Mesothelial cell of epicardium (in vitro differentiated cells): Measurements from ENCODE around the gene LY6G6D. TPM values are rescaled to one million over a fixed set of nuclear protein-coding genes. Genes with fewer than 3 reads are reported as not detected.

Source experiments
- DNase-seq, 2 experiments: peaks; one replicate each; pipeline ENCODE4 v3.0.0; 2021; ENCODE audit warnings: low spot score in 2 of 2; ENCODE audit not compliant: unreplicated experiment in 2 of 2
- H3K27ac Mint-ChIP-seq: 2 replicates; pipeline ENCODE4 v1.8.0; 2021; ENCODE audit warnings: mixed read lengths
- H3K27me3 Mint-ChIP-seq: 2 replicates; pipeline ENCODE4 v1.8.0; 2021; ENCODE audit warnings: low read depth, mixed read lengths
- H3K36me3 Mint-ChIP-seq: 2 replicates; pipeline ENCODE4 v1.8.0; 2021; ENCODE audit warnings: mixed read lengths
- H3K4me1 Mint-ChIP-seq: 2 replicates; pipeline ENCODE4 v1.8.0; 2021; ENCODE audit warnings: mixed read lengths
- H3K4me3 Mint-ChIP-seq: 2 replicates; pipeline ENCODE4 v1.8.0; 2021; ENCODE audit warnings: mild to moderate bottlenecking, moderate library complexity, mixed read lengths
- H3K9me3 Mint-ChIP-seq: 2 replicates; pipeline ENCODE4 v1.8.0; 2021; ENCODE audit warnings: mixed read lengths
- total RNA-seq: library from RNA; stranded (reverse); gene quantifications from 3 replicates; pipeline ENCODE4 v1.2.1, GENCODE V29; 2021
- TF ChIP-seq, protein P1 (sequence below): fragments of 200-600 bp; sonication (generic); IDR thresholded peaks from one replicate; pipeline ENCODE4 v1.5.0; 2021; ENCODE audit warnings: antibody characterized with exemption; ENCODE audit not compliant: unreplicated experiment

LY6G6D gene
- total RNA-seq, 1 donor from 2014 or later = 0.67 TPM

DNA sequence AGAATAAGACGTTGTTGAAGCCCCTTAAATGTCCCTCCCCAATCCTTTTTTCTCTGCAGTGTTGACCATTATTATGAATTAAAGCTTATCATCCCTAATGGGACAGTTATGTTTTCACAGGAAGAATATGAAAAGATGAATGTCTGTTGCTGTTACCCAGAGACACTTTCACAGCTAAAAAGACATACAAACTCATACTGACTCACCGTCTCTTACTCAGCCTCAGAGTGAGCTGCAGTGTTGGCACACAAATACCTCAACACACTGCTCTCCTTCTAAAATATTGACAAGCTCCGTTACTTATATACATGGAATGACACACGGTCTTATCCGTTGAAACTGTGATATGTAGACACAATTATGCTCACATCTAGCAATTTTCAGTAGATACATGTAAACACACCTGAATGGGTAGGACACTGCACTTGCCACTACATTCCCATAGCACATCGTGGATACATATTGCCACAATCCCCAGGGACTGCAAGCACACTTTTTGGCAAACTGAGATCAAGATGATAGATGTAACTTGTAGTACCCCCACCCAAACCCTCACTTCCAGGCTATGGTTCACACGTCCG, 37.7 kb downstream of the LY6G6D start:
- no peak for DNase-seq
- H3K4me3 Mint-ChIP-seq = no peak overlapping the region
- no peak overlapping the region for H3K27ac Mint-ChIP-seq
- H3K36me3 Mint-ChIP-seq = peaks cover 3% of the 10 kb centered on the region
- no peaks in the 10 kb centered on the region for H3K9me3 Mint-ChIP-seq
- TF ChIP-seq, protein P1, sequence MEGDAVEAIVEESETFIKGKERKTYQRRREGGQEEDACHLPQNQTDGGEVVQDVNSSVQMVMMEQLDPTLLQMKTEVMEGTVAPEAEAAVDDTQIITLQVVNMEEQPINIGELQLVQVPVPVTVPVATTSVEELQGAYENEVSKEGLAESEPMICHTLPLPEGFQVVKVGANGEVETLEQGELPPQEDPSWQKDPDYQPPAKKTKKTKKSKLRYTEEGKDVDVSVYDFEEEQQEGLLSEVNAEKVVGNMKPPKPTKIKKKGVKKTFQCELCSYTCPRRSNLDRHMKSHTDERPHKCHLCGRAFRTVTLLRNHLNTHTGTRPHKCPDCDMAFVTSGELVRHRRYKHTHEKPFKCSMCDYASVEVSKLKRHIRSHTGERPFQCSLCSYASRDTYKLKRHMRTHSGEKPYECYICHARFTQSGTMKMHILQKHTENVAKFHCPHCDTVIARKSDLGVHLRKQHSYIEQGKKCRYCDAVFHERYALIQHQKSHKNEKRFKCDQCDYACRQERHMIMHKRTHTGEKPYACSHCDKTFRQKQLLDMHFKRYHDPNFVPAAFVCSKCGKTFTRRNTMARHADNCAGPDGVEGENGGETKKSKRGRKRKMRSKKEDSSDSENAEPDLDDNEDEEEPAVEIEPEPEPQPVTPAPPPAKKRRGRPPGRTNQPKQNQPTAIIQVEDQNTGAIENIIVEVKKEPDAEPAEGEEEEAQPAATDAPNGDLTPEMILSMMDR = no peak
- no peaks in the 10 kb centered on the region for H3K27me3 Mint-ChIP-seq
- H3K4me1 Mint-ChIP-seq = no peaks in the 10 kb centered on the region

DNA sequence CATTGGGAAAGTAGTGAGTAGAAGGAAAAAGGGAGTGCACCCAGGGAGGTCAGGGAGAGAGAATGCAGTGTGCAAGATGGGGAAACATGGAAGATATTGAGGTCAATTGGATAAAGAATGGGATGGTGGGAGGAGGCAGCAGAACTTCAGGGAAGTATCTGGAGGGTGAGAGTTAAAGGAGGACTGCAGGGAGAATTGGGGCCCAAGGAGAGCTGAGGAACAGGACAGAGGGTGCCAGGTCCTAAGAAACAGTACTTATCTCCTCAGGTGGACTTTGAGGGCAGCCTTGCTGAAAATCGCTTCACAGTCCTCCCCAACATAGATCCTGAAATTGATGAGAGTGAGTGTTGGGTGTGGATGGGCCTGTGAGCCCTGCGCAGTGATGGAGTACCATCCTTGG, 43.1 kb downstream of the LY6G6D start:
- DNase-seq = no peak
- Mint-ChIP-seq H3K4me1 (peaks cover under 1% of the 10 kb centered on the region), H3K36me3 (peaks cover 7% of the 10 kb centered on the region), H3K9me3 (no peaks in the 10 kb centered on the region), H3K4me3 (no peak overlapping the region), H3K27me3 (no peaks in the 10 kb centered on the region), H3K27ac (no peak overlapping the region)
- TF ChIP-seq, protein P1 = no peak

- Mint-ChIP-seq H3K27ac (no peak overlapping the region), H3K4me3 (no peak overlapping the region), H3K27me3 (no peaks in the 10 kb centered on the region), H3K9me3 (no peaks in the 10 kb centered on the region), H3K36me3 (peaks cover 7% of the 10 kb centered on the region), H3K4me1 (peaks cover 12% of the 10 kb centered on the region)
- no peak for DNase-seq
- TF ChIP-seq, protein P1 = no peak
Observed at GRCh38 chr6:31760790-31761189, 45.6 kb downstream of the LY6G6D start.

- no peak for DNase-seq
- Mint-ChIP-seq H3K36me3 (peaks cover 7% of the 10 kb centered on the region), H3K27me3 (no peaks in the 10 kb centered on the region), H3K9me3 (no peaks in the 10 kb centered on the region), H3K4me3 (no peak overlapping the region), H3K4me1 (peaks cover 12% of the 10 kb centered on the region), H3K27ac (no peak overlapping the region)
- TF ChIP-seq, protein P1 = no peak
Observed at GRCh38 chr6:31761343-31761742, 46.2 kb downstream of the LY6G6D start.

DNA sequence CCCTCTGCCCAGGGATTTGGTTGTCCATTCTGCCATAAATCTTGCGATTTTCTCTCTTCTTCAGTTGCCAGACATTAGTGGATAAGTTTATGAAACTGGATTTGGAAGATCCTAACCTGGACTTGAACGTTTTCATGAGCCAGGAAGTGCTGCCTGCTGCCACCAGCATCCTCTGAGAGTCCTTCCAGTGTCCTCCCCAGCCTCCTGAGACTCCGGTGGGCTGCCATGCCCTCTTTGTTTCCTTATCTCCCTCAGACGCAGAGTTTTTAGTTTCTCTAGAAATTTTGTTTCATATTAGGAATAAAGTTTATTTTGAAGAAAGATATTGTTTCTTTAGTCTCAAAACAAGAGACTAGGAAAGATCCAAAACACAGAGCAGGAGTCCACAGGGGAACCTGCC, 47.2 kb downstream of the LY6G6D start, which contains the start of gene SAPCD1:
TSS of gene SAPCD1 (plus strand) at position 301 of the 400 bp plus-strand sequence. CDS start 399 bp downstream, outside the sequence.
- Mint-ChIP-seq H3K27me3 (no peaks in the 10 kb centered on the region), H3K4me3 (no peak within 1 kb of the TSS), H3K27ac (no peak within 1 kb of the TSS), H3K9me3 (no peaks in the 10 kb centered on the region), H3K36me3 (peaks cover 7% of the 10 kb centered on the region), H3K4me1 (peaks cover 12% of the 10 kb centered on the region)
- no peak for DNase-seq
- TF ChIP-seq, protein P1 = no peak
